ENCODE results near the gene NCOA5. TPM values are rescaled to one million over a fixed set of nuclear protein-coding genes. Genes with fewer than 3 reads are reported as not detected.

Gene NCOA5
- total and polyA plus RNA-seq, 9 of the 15 experiments (the other 6 are each of a cell fraction or from before 2014, with no cell fraction given), result 3.9 to 22.8 (median 13.8) TPM

DNA sequence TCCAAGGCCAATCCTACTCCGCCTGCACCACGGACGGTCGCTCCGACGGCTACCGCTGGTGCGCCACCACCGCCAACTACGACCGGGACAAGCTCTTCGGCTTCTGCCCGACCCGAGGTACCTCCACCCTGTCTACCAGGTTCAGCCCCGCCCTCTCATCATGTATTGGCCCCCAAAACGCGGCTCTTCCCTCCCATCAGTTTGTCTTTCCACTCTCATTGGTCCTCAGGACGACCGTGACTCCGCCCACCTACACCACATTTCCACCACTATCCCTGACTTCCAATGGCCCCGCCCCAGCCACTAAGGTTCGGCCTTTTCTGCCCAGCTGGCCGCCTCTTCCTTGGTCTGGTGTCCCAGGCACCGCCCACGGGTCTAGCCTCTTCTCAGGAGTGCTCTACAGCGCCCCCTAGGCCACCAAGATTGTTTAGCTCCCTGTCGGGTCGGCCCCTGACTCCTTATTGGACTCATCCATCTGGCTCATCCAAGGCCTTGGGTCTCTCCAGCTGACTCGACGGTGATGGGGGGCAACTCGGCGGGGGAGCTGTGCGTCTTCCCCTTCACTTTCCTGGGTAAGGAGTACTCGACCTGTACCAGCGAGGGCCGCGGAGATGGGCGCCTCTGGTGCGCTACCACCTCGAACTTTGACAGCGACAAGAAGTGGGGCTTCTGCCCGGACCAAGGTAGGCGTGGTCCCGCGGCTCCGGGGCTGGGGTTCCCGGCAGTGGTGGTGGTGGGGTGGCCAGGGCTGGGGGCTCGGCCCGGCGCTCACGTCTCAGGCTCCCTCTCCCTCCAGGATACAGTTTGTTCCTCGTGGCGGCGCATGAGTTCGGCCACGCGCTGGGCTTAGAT is 77.9 kb downstream of the NCOA5 start (continued):
- TF ChIP-seq, protein P1, sequence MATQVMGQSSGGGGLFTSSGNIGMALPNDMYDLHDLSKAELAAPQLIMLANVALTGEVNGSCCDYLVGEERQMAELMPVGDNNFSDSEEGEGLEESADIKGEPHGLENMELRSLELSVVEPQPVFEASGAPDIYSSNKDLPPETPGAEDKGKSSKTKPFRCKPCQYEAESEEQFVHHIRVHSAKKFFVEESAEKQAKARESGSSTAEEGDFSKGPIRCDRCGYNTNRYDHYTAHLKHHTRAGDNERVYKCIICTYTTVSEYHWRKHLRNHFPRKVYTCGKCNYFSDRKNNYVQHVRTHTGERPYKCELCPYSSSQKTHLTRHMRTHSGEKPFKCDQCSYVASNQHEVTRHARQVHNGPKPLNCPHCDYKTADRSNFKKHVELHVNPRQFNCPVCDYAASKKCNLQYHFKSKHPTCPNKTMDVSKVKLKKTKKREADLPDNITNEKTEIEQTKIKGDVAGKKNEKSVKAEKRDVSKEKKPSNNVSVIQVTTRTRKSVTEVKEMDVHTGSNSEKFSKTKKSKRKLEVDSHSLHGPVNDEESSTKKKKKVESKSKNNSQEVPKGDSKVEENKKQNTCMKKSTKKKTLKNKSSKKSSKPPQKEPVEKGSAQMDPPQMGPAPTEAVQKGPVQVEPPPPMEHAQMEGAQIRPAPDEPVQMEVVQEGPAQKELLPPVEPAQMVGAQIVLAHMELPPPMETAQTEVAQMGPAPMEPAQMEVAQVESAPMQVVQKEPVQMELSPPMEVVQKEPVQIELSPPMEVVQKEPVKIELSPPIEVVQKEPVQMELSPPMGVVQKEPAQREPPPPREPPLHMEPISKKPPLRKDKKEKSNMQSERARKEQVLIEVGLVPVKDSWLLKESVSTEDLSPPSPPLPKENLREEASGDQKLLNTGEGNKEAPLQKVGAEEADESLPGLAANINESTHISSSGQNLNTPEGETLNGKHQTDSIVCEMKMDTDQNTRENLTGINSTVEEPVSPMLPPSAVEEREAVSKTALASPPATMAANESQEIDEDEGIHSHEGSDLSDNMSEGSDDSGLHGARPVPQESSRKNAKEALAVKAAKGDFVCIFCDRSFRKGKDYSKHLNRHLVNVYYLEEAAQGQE (IDR thresholded peaks at IDR 0.05; ENCODE audit: borderline replicate concordance), result peak; percentile 13; the same call in 1 of the 2 replicates
- TF ChIP-seq, protein P1 (CRISPR knock-in tag; IDR thresholded peaks at IDR 0.05; ENCODE audit: low read depth), result no peak
- TF ChIP-seq PRPF4 (IDR thresholded peaks at IDR 0.05; ENCODE audit: insufficient read depth, low read depth, low read length, poor library complexity, severe bottlenecking) (no peak), ZNF444 (CRISPR knock-in tag; IDR thresholded peaks at IDR 0.05) (no peak), NR2C1 (IDR thresholded peaks at IDR 0.05) (no peak), NR2C1 (tag; IDR thresholded peaks at IDR 0.05) (no peak), HNRNPK (IDR thresholded peaks at IDR 0.05; ENCODE audit: low read depth, low read length, poor library complexity, severe bottlenecking) (no peak), ZNF217 (CRISPR knock-in tag; IDR thresholded peaks at IDR 0.05) (no peak), SPI1 (IDR thresholded peaks at IDR 0.05; ENCODE audit: borderline replicate concordance, low read depth, low read length) (no peak), ZEB2 (IDR thresholded peaks at IDR 0.05) (no peak), RCOR1 (IDR thresholded peaks at IDR 0.05; ENCODE audit: borderline replicate concordance in 1 of 2, low read depth in 2 of 2, low read length in 2 of 2) (0 out of 4 replicates have a peak, but pooled peaks of 1 of the 2 experiments have one; percentile 31), GABPB1 (CRISPR knock-in tag; IDR thresholded peaks at IDR 0.05) (no peak), NFRKB (IDR thresholded peaks at IDR 0.05; ENCODE audit: low read depth) (no peak), CEBPB (tag; IDR thresholded peaks at IDR 0.05) (no peak), ZNF778 (CRISPR knock-in tag; IDR thresholded peaks at IDR 0.05) (no peak), RBBP5 (IDR thresholded peaks at IDR 0.05; ENCODE audit: borderline replicate concordance, insufficient read depth, low read length, poor library complexity, severe bottlenecking) (no peak), ZNF212 (CRISPR knock-in tag; IDR thresholded peaks at IDR 0.05) (no peak), SMAD2 (IDR thresholded peaks at IDR 0.05; ENCODE audit: low read depth, low read length) (no peak), ZNF174 (CRISPR knock-in tag; IDR thresholded peaks at IDR 0.05) (no peak), ZNF133 (CRISPR knock-in tag; IDR thresholded peaks at IDR 0.05) (no peak)
- TF ChIP-seq, protein P2, sequence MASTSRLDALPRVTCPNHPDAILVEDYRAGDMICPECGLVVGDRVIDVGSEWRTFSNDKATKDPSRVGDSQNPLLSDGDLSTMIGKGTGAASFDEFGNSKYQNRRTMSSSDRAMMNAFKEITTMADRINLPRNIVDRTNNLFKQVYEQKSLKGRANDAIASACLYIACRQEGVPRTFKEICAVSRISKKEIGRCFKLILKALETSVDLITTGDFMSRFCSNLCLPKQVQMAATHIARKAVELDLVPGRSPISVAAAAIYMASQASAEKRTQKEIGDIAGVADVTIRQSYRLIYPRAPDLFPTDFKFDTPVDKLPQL (IDR thresholded peaks at IDR 0.05; ENCODE audit: extremely low read depth, insufficient read length), result no peak
